NCI-H460 (cell line): Measurements from ENCODE around the gene LSM2. TPM values are rescaled to one million over a fixed set of nuclear protein-coding genes. Genes with fewer than 3 reads are reported as not detected.
A peak's percentile ranks its signal among the peaks of the same experiment; 100 is the strongest.
"Not testable (repeated sequence)": the region's sequence is repeated elsewhere in the genome, so short reads cannot be mapped to it uniquely, and the experiment has no call there.

Experiments
- DNase-seq: peaks from one replicate; pipeline ENCODE4 v3.0.0-alpha.2; 2016; ENCODE audit warnings: low read depth; ENCODE audit errors: extremely low read depth
- total RNA-seq: library from RNA; depleted of rRNA; stranded (reverse); fragments of >200 nt; shearing (Covaris generic); gene quantifications from 2 replicates; pipeline ENCODE4 v1.2.3, GENCODE V29; 2014

The LSM2 gene
- total RNA-seq, 1 experiment from 2014 or later = 62.6 TPM

- peak; percentile 41 for DNase-seq
Measured at GRCh38 chr6:31829633-31830283, 23.0 kb upstream of the LSM2 start.

- DNase-seq = peak; percentile 99
Measured at GRCh38 chr6:31827286-31828079, 20.7 kb upstream of the LSM2 start, which contains the start of gene HSPA1B. HSPA1B (plus strand) TSS chr6:31827738; CDS start chr6:31827951, 213 bp downstream.

DNA sequence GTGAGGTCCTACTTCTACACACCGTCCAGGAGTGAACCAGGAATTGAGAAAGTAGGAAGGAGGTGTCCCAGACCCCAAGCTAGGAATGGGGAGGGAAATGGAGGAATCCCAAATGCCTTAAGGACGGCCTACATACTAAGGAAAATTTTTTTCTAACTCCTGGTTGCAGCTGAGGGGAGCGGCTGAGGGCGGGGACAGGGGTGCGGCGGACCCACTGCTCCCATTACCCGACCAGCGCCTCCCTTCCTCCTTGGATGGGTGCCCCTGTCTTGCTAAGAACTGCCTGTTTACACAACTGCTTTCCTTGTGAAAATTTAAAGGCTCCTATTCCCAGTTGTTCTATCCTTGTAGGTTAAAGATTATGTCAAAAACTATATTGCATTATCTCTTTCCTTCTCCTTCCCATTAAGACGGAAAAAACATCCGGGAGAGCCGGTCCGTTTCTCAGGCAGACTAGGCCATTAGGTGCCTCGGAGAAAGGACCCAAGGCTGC is 20.1 kb upstream of the LSM2 start:
- peak; percentile 56 for DNase-seq

- DNase-seq = no peak
Measured at GRCh38 chr6:31825553-31825952, 18.8 kb upstream of the LSM2 start.

DNA sequence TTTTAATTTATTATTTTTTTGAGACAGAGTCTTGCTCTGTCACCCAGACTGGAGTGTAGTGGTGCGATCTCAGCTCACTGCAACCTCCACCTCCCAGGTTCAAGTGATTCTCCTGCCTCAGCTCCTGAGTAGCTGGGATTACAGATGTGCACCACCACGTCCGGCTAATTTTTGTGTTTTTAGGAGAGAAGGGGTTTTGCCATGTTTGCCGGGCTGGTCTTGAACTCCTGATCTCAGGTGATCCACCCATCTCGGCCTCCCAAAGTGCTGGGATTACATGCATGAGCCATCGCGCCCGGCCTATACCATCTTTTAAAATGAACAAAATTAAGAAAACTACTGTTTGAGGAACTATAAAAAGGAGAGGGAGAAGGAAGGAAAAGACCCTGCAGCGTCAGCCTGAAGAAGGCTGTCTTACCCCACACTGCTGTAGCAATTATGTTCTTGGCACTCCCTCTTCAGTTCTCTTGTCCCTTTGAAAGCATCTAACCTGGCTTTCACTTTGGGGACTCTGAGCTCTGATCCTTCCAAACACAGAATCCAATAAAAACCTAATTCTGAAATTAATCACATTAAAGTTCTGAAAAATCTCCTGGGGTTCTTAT is 16.9 kb upstream of the LSM2 start:
- DNase-seq = not testable (repeated sequence)

DNA sequence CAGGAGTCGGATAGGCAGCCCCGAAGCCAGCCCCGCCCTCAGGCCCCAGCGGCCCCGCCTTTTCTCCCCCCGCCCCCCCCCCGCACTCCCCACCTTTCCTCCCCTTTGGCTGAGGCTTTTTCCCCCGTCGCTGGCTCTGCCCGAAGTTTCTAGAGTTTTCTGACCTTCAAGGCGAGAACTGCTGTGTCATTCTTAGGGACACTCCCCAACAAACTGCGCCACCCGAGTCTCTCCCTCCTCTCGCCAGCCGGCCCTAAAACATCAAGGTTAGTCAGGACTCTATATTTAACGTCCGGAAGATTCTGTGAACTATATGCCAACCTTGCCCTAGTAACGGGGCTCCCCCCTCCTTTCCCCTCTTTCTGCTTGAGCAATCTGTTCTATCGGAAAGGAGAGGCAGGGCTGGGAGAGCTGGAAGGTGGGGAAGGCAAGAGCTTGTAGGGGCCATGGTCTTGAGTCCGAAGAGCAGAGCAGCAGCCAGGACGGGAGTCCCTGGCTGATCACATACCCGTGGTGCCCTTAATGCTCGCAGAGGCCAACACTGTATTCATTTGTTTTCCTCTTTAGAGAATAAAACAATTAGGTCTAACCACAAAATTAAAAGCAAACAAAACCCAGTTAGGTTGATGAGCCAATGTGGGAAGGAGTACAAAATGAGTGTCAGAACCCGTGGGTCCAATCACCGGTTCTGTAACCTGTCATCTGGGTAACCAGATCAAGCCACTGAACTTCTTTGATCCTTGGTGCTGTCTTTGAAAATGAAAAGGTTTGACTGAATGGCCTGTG is 15.5 kb upstream of the LSM2 start:
- DNase-seq = peak; percentile 94

GRCh38 chr6:31821301-31822035 is 14.7 kb upstream of the LSM2 start:
- peak; percentile 54 for DNase-seq

- not testable (repeated sequence) for DNase-seq
Measured at GRCh38 chr6:31820399-31820798, 13.6 kb upstream of the LSM2 start.

DNA sequence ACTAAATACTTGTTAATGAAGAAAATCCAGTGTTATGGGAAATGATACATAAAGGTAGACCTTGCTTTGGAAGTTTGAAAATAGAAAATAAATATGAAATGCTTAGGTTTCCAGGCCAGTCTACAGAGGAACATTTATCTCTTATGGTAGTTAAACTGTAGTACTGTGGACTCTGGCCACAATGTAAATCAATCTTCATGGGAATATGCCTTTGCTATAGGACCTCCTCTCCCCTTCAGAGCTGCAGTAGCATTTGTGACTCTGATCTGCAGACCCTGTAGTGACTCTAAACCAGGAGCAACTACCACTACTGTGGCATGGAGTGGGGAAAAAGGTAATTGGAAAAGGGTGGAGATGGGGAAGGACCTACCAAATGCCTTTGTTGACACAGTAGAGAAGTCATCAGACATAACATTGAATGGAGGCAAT is 13.1 kb upstream of the LSM2 start:
- no peak for DNase-seq

- not testable (repeated sequence) for DNase-seq
Measured at GRCh38 chr6:31817929-31818511, 11.3 kb upstream of the LSM2 start.

GRCh38 chr6:31817133-31817928 is 10.6 kb upstream of the LSM2 start:
- DNase-seq = not testable (repeated sequence)

DNA sequence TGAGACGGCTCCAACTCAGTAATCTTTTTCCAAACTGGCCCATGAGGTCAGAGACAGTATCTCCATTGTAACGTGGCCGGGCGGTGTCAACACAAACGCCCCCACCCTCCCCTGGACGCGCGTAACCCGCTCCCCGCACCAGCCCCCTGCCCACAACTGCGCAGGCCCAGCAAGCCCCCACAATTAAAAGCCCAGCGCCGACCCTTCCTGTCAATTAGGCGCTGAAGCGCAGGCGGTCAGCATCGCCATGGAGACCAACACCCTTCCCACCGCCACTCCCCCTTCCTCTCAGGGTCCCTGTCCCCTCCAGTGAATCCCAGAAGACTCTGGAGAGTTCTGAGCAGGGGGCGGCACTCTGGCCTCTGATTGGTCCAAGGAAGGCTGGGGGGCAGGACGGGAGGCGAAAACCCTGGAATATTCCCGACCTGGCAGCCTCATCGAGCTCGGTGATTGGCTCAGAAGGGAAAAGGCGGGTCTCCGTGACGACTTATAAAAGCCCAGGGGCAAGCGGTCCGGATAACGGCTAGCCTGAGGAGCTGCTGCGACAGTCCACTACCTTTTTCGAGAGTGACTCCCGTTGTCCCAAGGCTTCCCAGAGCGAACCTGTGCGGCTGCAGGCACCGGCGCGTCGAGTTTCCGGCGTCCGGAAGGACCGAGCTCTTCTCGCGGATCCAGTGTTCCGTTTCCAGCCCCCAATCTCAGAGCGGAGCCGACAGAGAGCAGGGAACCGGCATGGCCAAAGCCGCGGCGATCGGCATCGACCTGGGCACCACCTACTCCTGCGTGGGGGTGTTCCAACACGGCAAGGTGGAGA is 8.5 kb upstream of the LSM2 start, which contains the start of the genes HSPA1A and HSPA1L:
TSS of gene HSPA1A (plus strand) at position 519 of the 814 bp plus-strand sequence. CDS start at position 733, 214 bp downstream.
TSS of gene HSPA1L (minus strand) at position 259 of the 814 bp plus-strand sequence. CDS start 3,311 bp downstream, outside the sequence.
- DNase-seq = peak; percentile 96

DNA sequence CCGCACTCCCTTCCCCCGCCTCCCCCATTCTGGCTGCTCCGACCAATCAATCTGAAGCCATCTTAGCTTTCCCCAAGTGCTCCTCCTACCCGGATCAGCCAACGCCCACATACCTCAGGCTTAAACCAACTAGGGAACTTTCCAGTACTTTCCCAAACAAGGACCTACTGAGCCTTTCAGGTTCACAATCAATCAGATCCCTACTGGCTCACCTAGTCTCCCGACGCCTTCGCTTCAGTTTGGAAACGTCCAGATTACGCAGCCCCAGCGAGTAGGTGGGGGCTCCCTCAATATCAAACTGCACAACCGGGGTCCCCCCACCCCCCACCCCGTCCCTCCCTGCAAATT is 7.9 kb upstream of the LSM2 start:
- DNase-seq = peak; percentile 94

DNA sequence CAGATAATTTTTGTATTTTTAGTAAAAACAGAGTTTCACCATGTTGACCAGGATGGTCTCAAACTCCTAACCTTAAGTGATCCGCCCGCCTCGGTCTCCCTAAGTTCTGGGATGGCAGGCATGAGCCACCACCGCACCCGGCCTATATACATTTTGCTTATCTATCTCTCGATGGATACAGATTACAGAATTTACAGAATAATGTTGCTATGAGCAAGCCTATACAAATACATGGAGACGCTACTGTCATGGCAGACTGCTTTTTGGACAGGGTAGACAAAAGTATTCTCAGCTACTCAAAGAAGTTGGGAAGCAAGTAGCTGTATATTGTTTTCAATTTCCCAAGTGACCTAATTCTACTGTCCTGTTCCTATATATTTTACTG is 6.7 kb upstream of the LSM2 start:
- DNase-seq = no peak

DNA sequence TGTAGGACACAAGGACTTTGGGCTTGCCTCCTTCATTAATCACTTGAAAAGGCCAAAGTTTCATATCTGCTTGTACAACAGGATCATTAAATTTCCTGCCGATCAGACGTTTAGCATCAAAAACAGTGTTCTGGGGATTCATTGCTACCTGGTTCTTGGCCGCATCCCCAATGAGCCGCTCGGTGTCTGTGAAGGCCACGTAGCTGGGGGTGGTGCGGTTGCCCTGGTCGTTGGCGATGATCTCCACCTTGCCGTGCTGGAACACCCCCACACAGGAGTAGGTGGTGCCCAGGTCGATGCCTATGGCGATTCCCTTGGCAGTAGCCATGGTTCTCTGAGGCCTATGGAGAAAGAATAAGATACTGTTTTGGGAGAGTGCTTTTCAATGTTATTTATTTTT is 4.9 kb upstream of the LSM2 start:
- no peak for DNase-seq

GRCh38 chr6:31808599-31808998 is 1.8 kb upstream of the LSM2 start:
- DNase-seq = not testable (repeated sequence)

DNA sequence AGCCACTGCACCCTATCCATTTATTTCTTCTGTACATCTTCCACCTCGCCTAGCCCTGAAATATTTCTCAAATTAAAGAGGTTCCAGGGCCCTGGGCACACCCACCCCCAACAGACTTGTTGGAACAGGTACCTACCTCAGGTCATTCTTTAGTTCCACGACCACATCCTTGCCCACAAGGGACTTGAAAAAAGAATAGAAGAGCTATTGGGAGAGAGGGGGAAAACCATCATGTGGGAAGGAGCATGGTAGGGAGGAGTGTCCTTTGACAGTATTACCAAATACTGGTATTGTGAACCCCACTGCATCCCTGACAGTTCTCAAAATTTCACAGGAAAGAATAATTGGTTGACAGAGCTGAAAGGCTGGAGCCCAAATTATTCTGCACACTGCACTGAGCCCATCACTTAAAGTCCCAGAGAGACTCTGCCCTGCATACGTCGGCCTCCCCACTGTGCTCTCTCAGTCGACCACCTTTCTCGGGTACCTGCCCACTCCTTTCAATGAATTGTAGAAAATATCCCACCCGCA is 762 bp downstream of the LSM2 start:
- no peak for DNase-seq
